OCI-LY3 (cell line): ENCODE results near the gene PITPNC1.

Source experiments
- CTCF ChIP-seq: fragments of 200-600, 300-600 bp; sonication (generic); IDR thresholded peaks from 2 replicates; pipeline ENCODE4 v1.5.1; 2014; ENCODE audit warnings: antibody characterized with exemption, low read length, low read depth
- EZH2phosphoT487 ChIP-seq: fragments of 200-600 bp; shearing (Covaris generic); IDR thresholded peaks from 2 replicates; pipeline ENCODE4 v1.6.1; 2018; ENCODE audit warnings: antibody characterized with exemption, mixed run types, low read depth

- TF ChIP-seq CTCF, result no peak
- no peak for TF ChIP-seq EZH2phosphoT487
These were observed 308.3 kb downstream of the PITPNC1 start for GRCh38 chr17:67685351-67685750.
